ENCODE results near the gene ANK2. TPM values are rescaled to one million over a fixed set of nuclear protein-coding genes. Genes with fewer than 3 reads are reported as not detected.

Gene ANK2
- total RNA-seq, 1 experiment from 2014 or later, result 5.5 TPM

DNA sequence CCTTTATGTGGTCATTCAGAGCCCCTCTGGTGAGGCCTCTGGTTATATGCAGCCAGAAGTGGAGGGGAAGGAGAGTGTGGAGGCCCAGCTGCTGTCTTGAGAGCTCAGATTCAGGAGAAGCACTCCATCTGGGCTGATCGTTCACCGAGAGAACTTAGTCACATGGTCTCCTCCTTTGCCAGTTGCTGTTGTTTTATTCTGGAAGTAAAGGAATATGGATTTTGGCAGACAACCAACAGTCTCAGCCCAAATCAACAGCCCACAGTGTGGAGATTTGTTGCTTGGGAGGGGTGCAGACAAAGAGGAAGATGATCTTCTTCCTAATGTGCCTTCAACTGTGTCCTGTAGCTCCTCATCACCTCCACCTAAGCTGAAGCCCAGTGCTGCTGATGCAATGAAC lies 355.4 kb downstream of the ANK2 start:
- ATAC-seq (no peak), DNase-seq (ENCODE audit: low read depth, low spot score) (no peak)
- intact Hi-C loops (cut with micrococcal nuclease; ENCODE audit: unreplicated experiment) (no loop called here), in situ Hi-C loops (cut with HindIII; ENCODE audit: low pct_unique_long_range_greater_than_20kb, low sequenced_read_pairs) (no loop called here)
- no peak overlapping the region for H3K4me3 ChIP-seq (ENCODE audit: low read depth in 2 of 2, low read length in 2 of 2)
- H3K9me3 ChIP-seq (ENCODE audit: control insufficient read depth, insufficient read depth, low read depth, low read length), result no peaks in the 10 kb centered on the region
- BruUV-seq (replicated peaks), result no TSS peak
- H3K27ac ChIP-seq (ENCODE audit: low read length), result no peak overlapping the region
- POLR2A ChIA-PET, result no interaction called here
- no peaks in the 10 kb centered on the region for H3K36me3 ChIP-seq (ENCODE audit: control insufficient read depth, insufficient read depth, low read length)
- TF ChIP-seq TCF7L2 (IDR thresholded peaks at IDR 0.05; ENCODE audit: low read depth, low read length) (no peak), POLR2AphosphoS5 (IDR thresholded peaks at IDR 0.05; ENCODE audit: low read depth, low read length) (no peak), SIN3A (IDR thresholded peaks at IDR 0.05; ENCODE audit: borderline replicate concordance, insufficient read depth, low read depth, low read length) (no peak)
- TF ChIP-seq, protein P1, sequence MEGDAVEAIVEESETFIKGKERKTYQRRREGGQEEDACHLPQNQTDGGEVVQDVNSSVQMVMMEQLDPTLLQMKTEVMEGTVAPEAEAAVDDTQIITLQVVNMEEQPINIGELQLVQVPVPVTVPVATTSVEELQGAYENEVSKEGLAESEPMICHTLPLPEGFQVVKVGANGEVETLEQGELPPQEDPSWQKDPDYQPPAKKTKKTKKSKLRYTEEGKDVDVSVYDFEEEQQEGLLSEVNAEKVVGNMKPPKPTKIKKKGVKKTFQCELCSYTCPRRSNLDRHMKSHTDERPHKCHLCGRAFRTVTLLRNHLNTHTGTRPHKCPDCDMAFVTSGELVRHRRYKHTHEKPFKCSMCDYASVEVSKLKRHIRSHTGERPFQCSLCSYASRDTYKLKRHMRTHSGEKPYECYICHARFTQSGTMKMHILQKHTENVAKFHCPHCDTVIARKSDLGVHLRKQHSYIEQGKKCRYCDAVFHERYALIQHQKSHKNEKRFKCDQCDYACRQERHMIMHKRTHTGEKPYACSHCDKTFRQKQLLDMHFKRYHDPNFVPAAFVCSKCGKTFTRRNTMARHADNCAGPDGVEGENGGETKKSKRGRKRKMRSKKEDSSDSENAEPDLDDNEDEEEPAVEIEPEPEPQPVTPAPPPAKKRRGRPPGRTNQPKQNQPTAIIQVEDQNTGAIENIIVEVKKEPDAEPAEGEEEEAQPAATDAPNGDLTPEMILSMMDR (IDR thresholded peaks at IDR 0.05), result no peak
- TF ChIP-seq, protein P2, sequence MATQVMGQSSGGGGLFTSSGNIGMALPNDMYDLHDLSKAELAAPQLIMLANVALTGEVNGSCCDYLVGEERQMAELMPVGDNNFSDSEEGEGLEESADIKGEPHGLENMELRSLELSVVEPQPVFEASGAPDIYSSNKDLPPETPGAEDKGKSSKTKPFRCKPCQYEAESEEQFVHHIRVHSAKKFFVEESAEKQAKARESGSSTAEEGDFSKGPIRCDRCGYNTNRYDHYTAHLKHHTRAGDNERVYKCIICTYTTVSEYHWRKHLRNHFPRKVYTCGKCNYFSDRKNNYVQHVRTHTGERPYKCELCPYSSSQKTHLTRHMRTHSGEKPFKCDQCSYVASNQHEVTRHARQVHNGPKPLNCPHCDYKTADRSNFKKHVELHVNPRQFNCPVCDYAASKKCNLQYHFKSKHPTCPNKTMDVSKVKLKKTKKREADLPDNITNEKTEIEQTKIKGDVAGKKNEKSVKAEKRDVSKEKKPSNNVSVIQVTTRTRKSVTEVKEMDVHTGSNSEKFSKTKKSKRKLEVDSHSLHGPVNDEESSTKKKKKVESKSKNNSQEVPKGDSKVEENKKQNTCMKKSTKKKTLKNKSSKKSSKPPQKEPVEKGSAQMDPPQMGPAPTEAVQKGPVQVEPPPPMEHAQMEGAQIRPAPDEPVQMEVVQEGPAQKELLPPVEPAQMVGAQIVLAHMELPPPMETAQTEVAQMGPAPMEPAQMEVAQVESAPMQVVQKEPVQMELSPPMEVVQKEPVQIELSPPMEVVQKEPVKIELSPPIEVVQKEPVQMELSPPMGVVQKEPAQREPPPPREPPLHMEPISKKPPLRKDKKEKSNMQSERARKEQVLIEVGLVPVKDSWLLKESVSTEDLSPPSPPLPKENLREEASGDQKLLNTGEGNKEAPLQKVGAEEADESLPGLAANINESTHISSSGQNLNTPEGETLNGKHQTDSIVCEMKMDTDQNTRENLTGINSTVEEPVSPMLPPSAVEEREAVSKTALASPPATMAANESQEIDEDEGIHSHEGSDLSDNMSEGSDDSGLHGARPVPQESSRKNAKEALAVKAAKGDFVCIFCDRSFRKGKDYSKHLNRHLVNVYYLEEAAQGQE (IDR thresholded peaks at IDR 0.05; ENCODE audit: insufficient read depth in 1 of 2, low read depth in 2 of 2, low read length in 1 of 2), result no peak
- no peaks in the 10 kb centered on the region for H3K27me3 ChIP-seq (ENCODE audit: control insufficient read depth, insufficient read depth, low read length)
- no peaks in the 10 kb centered on the region for H3K4me1 ChIP-seq (ENCODE audit: control insufficient read depth, insufficient read depth, low read length)
- CTCF ChIA-PET, result no interaction called here

DNA sequence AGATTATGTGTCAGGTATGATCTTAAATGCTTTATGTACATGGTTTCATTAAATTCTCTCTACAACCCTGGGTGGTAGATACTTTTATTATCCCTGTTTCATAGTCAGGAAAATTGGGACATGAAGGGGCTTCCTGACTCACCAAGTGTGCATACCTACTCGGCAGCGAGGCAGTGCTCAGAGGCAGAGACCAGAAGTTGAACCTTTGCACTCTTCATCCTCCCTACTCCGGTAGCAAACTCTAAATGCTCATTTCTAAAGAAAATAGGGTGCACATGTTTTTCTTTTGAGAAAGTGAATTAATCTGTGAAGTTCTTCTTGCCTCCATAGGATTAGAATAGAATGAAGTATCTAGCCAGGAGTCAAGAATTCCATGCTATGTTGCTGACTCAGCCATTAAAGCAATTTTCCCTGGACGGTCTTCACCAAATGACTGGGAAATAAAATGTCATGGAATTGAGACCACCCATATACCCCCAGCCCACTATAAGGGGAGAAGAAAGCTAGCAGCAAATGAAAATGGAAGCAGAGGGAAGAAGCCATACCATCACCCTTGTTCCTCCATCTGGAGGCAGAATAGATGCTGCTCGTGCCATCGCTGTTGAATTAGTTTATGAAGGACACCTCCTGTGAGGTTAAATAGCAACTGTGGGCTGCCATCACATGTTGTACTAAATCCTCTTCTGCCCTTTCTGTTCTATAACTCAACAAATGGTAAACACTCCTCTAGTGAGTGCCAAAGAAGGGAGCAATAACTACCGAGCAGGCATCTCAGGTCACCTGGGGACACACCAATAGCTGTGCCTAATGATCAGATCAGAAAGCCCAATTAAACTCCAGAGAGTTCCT lies 356.6 kb downstream of the ANK2 start:
- TF ChIP-seq, protein P2 (IDR thresholded peaks at IDR 0.05; ENCODE audit: insufficient read depth in 1 of 2, low read depth in 2 of 2, low read length in 1 of 2), result no peak
- TF ChIP-seq, protein P1 (IDR thresholded peaks at IDR 0.05), result no peak
- no peak for TF ChIP-seq TCF7L2 (IDR thresholded peaks at IDR 0.05; ENCODE audit: low read depth, low read length)
- no peak for TF ChIP-seq POLR2AphosphoS5 (IDR thresholded peaks at IDR 0.05; ENCODE audit: low read depth, low read length)
- no peak for TF ChIP-seq SIN3A (IDR thresholded peaks at IDR 0.05; ENCODE audit: borderline replicate concordance, insufficient read depth, low read depth, low read length)
- Histone ChIP-seq H3K27me3 (ENCODE audit: control insufficient read depth, insufficient read depth, low read length) (no peaks in the 10 kb centered on the region), H3K9me3 (ENCODE audit: control insufficient read depth, insufficient read depth, low read depth, low read length) (no peaks in the 10 kb centered on the region), H3K4me3 (ENCODE audit: low read depth in 2 of 2, low read length in 2 of 2) (no peak overlapping the region), H3K36me3 (ENCODE audit: control insufficient read depth, insufficient read depth, low read length) (no peaks in the 10 kb centered on the region), H3K4me1 (ENCODE audit: control insufficient read depth, insufficient read depth, low read length) (no peaks in the 10 kb centered on the region), H3K27ac (ENCODE audit: low read length) (no peak overlapping the region)
- CTCF ChIA-PET, result no interaction called here
- ATAC-seq (no peak), DNase-seq (ENCODE audit: low read depth, low spot score) (no peak)
- intact Hi-C loops (cut with micrococcal nuclease; ENCODE audit: unreplicated experiment) (no loop called here), in situ Hi-C loops (cut with HindIII; ENCODE audit: low pct_unique_long_range_greater_than_20kb, low sequenced_read_pairs) (no loop called here)
- POLR2A ChIA-PET, result no interaction called here
- no TSS peak for BruUV-seq (replicated peaks)

Data from Panc1 (cell line).